Stomach (tissue), 4 donors: Measurements from ENCODE around the gene BTBD17.

ENCODE experiments used
- POLR2AphosphoS5 ChIP-seq, 3 donors: sonication (generic); formaldehyde crosslinking; IDR thresholded peaks; one replicate each; pipeline ENCODE4 v1.6.1; 2016; ENCODE audit warnings: antibody characterized with exemption in 3 of 3
- TF ChIP-seq, protein P1 (sequence below), 7 experiments: fragments of 450-650 bp in 4 of 7; fragments of 200-600 bp in 3 of 7; sonication (generic) in 3 of 7; IDR thresholded peaks; one replicate each; pipeline ENCODE4 v1.5.1; 2016 to 2019; ENCODE audit warnings: antibody characterized with exemption in 7 of 7, control low read depth in 2 of 7, mild to moderate bottlenecking in 1 of 7

DNA sequence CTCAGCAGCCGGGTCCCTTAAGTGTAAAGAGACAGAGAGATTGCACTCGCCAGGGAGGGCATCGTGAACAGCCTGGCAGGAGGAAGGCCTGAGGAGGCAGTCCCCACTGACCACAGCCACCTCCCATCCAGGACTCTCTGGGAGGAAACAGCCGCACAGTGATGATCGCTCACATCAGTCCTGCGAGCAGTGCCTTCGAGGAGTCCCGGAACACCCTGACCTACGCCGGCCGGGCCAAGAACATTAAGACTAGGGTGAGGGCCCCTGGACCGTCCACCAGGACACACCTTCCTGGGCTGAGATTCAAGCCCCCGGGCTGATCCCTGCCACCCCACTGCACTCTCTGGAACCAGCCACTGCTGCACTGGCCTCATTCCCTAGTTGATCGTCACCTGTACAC is 14.0 kb downstream of the BTBD17 start:
- TF ChIP-seq, protein P1, sequence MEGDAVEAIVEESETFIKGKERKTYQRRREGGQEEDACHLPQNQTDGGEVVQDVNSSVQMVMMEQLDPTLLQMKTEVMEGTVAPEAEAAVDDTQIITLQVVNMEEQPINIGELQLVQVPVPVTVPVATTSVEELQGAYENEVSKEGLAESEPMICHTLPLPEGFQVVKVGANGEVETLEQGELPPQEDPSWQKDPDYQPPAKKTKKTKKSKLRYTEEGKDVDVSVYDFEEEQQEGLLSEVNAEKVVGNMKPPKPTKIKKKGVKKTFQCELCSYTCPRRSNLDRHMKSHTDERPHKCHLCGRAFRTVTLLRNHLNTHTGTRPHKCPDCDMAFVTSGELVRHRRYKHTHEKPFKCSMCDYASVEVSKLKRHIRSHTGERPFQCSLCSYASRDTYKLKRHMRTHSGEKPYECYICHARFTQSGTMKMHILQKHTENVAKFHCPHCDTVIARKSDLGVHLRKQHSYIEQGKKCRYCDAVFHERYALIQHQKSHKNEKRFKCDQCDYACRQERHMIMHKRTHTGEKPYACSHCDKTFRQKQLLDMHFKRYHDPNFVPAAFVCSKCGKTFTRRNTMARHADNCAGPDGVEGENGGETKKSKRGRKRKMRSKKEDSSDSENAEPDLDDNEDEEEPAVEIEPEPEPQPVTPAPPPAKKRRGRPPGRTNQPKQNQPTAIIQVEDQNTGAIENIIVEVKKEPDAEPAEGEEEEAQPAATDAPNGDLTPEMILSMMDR (IDR thresholded peaks at IDR 0.05) = no peak
- TF ChIP-seq POLR2AphosphoS5 (IDR thresholded peaks at IDR 0.05) = no peak
